GM23248 (cell line): ENCODE data around the gene HOXC13. TPM values are rescaled to one million over a fixed set of nuclear protein-coding genes. Genes with fewer than 3 reads are reported as not detected.

Experiments used
- DNase-seq: peaks from one replicate; pipeline ENCODE4 v3.0.0-alpha.2; 2015
- H2AFZ ChIP-seq: fragments of 200-600 bp; sonication (generic); 2 replicates; pipeline ENCODE4 v1.6.1; 2016; ENCODE audit warnings: antibody characterized with exemption
- H3F3A ChIP-seq: fragments of 200-600 bp; sonication (generic); 2 replicates; pipeline ENCODE4 v1.6.1; 2016; ENCODE audit warnings: mild to moderate bottlenecking, antibody characterized with exemption, mixed run types; ENCODE audit not compliant: insufficient read depth
- H3K27ac ChIP-seq: fragments of 200-600 bp; sonication (generic); 2 replicates; pipeline ENCODE4 v1.5.1; 2016; ENCODE audit warnings: mild to moderate bottlenecking
- H3K27me3 ChIP-seq: fragments of 200-600 bp; sonication (generic); replicated peaks from 2 replicates; pipeline ENCODE4 v1.6.1; 2016; ENCODE audit warnings: mild to moderate bottlenecking; ENCODE audit not compliant: insufficient read depth
- H3K36me3 ChIP-seq: fragments of 200-600 bp; sonication (generic); 2 replicates; pipeline ENCODE4 v1.6.1; 2016; ENCODE audit warnings: low read depth, mild to moderate bottlenecking
- H3K4me1 ChIP-seq: fragments of 200-600 bp; sonication (generic); 2 replicates; pipeline ENCODE4 v1.6.1; 2016; ENCODE audit warnings: mild to moderate bottlenecking; ENCODE audit not compliant: insufficient read depth
- H3K4me2 ChIP-seq: fragments of 200-600 bp; sonication (generic); one replicate; pipeline ENCODE4 v1.6.1; 2016; ENCODE audit warnings: mild to moderate bottlenecking; ENCODE audit not compliant: unreplicated experiment
- H3K4me3 ChIP-seq: fragments of 200-600 bp; sonication (generic); 2 replicates; pipeline ENCODE4 v1.5.1; 2016; ENCODE audit warnings: mild to moderate bottlenecking
- H3K79me2 ChIP-seq: fragments of 200-600 bp; sonication (generic); 2 replicates; pipeline ENCODE4 v1.6.1; 2016; ENCODE audit warnings: mild to moderate bottlenecking; ENCODE audit not compliant: insufficient read depth
- H3K9ac ChIP-seq: fragments of 200-600 bp; sonication (generic); 2 replicates; pipeline ENCODE4 v1.6.1; 2016; ENCODE audit warnings: mild to moderate bottlenecking
- H3K9me2 ChIP-seq: fragments of 200-600 bp; sonication (generic); 2 replicates; pipeline ENCODE4 v1.6.1; 2016; ENCODE audit warnings: mixed run types, mild to moderate bottlenecking, moderate library complexity; ENCODE audit not compliant: insufficient read depth
- H3K9me3 ChIP-seq: fragments of 200-600 bp; sonication (generic); one replicate; pipeline ENCODE4 v1.6.1; 2017; ENCODE audit warnings: low read depth
- H4K20me1 ChIP-seq: fragments of 200-600 bp; sonication (generic); 2 replicates; pipeline ENCODE4 v1.6.0; 2016; ENCODE audit not compliant: insufficient read depth
- EZH2 ChIP-seq: fragments of 200-600 bp; sonication (generic); IDR thresholded peaks from 2 replicates; pipeline ENCODE4 v1.6.1; 2018; ENCODE audit warnings: antibody characterized with exemption, mild to moderate bottlenecking; ENCODE audit not compliant: insufficient read depth, poor library complexity, severe bottlenecking
- EZH2phosphoT487 ChIP-seq: fragments of 200-600 bp; sonication (generic); IDR thresholded peaks from 2 replicates; pipeline ENCODE4 v1.6.1; 2018; ENCODE audit warnings: antibody characterized with exemption, moderate library complexity, mild to moderate bottlenecking, low read depth; ENCODE audit not compliant: insufficient read depth
- WGBS, 2 experiments: methylation state at CpG; one replicate each; pipeline ENCODE4 v1.1.6; 2015 to 2017; ENCODE audit warnings: low lambda C conversion rate in 2 of 2, low coverage in 1 of 2; ENCODE audit errors: missing lambda C conversion rate in 2 of 2; 5-methylcytosine and 5-hydroxymethylcytosine counted together
- in situ Hi-C: fragments of 300-500 bp; cut with MboI; formaldehyde crosslinking; loops from 2 replicates; pipeline ENCODE4 v1.15.0; 2020
- polyA plus RNA-seq: library from polyadenylated mRNA; unstranded; fragments of >200 nt; fragmentation: Nextera tagmentation; extraction: Ambion mirVana; gene quantifications from 2 replicates; pipeline ENCODE4 v1.2.1, GENCODE V29; 2016
- total RNA-seq: library from RNA; depleted of rRNA; stranded (reverse); fragments of >200 nt; shearing (Covaris generic); gene quantifications from 2 replicates; pipeline ENCODE4 v1.2.3, GENCODE V29; 2014

HOXC13 gene
- total and polyA plus RNA-seq, 2 experiments from 2014 or later, result not detected

GRCh38 chr12:53986686-53987483, 48.3 kb downstream of the HOXC13 start:
- Histone ChIP-seq H4K20me1 (no peaks in the 10 kb centered on the region), H3K9me2 (no peaks in the 10 kb centered on the region), H3K4me3 (no peak overlapping the region), H3K4me1 (peaks cover 26% of the 10 kb centered on the region), H3K4me2 (no peak overlapping the region), H3K9ac (no peak overlapping the region), H3F3A (no peaks in the 10 kb centered on the region), H3K27ac (no peak overlapping the region), H3K27me3 (peaks cover 94% of the 10 kb centered on the region), H2AFZ (no peak overlapping the region), H3K36me3 (no peaks in the 10 kb centered on the region), H3K79me2 (no peaks in the 10 kb centered on the region), H3K9me3 (no peaks in the 10 kb centered on the region)
- no peak for TF ChIP-seq EZH2phosphoT487
- TF ChIP-seq EZH2, result peak; percentile 16
- 75% methylated on average over 21 of the region's 21 CpGs for WGBS, 2 experiments
- in situ Hi-C loops, result no loop called here
- DNase-seq, result no peak

- Histone ChIP-seq H3K9me2 (no peaks in the 10 kb centered on the region), H3K4me3 (no peak overlapping the region), H3F3A (no peaks in the 10 kb centered on the region), H3K4me1 (peaks cover 26% of the 10 kb centered on the region), H4K20me1 (no peaks in the 10 kb centered on the region), H3K36me3 (no peaks in the 10 kb centered on the region), H3K27ac (no peak overlapping the region), H3K9me3 (no peaks in the 10 kb centered on the region), H3K27me3 (peaks cover 93% of the 10 kb centered on the region), H3K4me2 (no peak overlapping the region), H2AFZ (no peak overlapping the region), H3K9ac (no peak overlapping the region), H3K79me2 (no peaks in the 10 kb centered on the region)
- in situ Hi-C loops, result no loop called here
- no peak for DNase-seq
- TF ChIP-seq EZH2 (no peak), EZH2phosphoT487 (no peak)
- WGBS, 2 experiments, result 38 to 45% methylated on average over 4 of the region's 4 CpGs
These were observed 49.2 kb downstream of the HOXC13 start for GRCh38 chr12:53987787-53988230.

GRCh38 chr12:53988541-53989226, 50.1 kb downstream of the HOXC13 start:
- no peaks in the 10 kb centered on the region for H3K36me3 ChIP-seq
- H3K4me3 ChIP-seq, result no peak overlapping the region
- peaks cover 93% of the 10 kb centered on the region for H3K27me3 ChIP-seq
- H3K4me2 ChIP-seq, result no peak overlapping the region
- no peaks in the 10 kb centered on the region for H4K20me1 ChIP-seq
- H3K4me1 ChIP-seq, result peaks cover 26% of the 10 kb centered on the region
- no peaks in the 10 kb centered on the region for H3F3A ChIP-seq
- H3K9me2 ChIP-seq, result no peaks in the 10 kb centered on the region
- no peaks in the 10 kb centered on the region for H3K79me2 ChIP-seq
- no peak overlapping the region for H3K9ac ChIP-seq
- no peak overlapping the region for H3K27ac ChIP-seq
- in situ Hi-C loops, result no loop called here
- H2AFZ ChIP-seq, result no peak overlapping the region
- TF ChIP-seq EZH2phosphoT487 (no peak), EZH2 (no peak)
- DNase-seq, result no peak
- 47 to 52% methylated on average over 5 of the region's 5 CpGs for WGBS, 2 experiments
- no peaks in the 10 kb centered on the region for H3K9me3 ChIP-seq

DNA sequence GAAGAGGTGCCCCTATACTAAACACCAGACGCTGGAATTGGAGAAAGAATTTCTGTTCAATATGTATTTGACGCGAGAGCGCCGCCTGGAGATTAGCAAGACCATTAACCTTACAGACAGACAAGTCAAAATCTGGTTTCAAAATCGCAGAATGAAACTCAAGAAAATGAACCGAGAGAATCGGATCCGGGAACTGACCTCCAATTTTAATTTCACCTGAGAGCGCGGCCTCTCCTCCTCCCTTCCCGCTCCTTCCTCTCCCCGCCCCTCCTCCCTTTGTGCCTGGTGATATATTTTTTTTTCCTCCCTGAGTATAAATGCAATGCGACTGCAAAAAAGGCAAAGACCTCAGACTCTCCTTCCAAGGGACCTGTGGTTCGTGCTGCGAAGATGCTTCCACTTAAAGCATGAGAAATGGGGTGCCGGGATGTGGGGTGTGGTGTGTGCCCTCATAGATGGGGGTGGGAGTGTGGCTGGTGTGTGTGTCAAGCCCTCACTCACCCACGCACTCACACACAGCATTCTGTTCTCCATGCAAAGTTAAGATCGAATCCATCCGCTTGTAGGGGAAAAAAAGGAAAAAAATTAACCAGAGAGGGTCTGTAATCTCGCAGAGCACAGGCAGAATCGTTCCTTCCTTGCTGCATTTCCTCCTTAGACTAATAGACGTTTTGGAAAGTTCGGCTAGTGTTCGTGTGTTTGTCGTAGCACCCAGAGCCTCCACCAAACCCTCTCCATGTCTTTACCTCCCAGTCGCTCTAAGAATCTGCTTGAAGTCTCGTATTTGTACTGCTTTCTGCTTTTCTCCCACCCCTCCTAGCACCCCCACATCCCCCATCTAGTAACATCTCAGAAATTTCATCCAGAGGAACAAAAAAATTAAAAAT, 50.8 kb downstream of the HOXC13 start:
- TF ChIP-seq EZH2, result no peak
- TF ChIP-seq EZH2phosphoT487, result no peak
- no peaks in the 10 kb centered on the region for H3K9me2 ChIP-seq
- in situ Hi-C loops, result no loop called here
- H3K9me3 ChIP-seq, result no peaks in the 10 kb centered on the region
- H3K27ac ChIP-seq, result no peak overlapping the region
- DNase-seq, result peak; percentile 70
- H3K79me2 ChIP-seq, result no peaks in the 10 kb centered on the region
- no peaks in the 10 kb centered on the region for H3K36me3 ChIP-seq
- no peak overlapping the region for H3K9ac ChIP-seq
- no peaks in the 10 kb centered on the region for H3F3A ChIP-seq
- 29 to 34% methylated on average over 27 to 28 of the region's 28 CpGs for WGBS, 2 experiments
- H3K4me2 ChIP-seq, result peak overlapping the region; percentile 40
- H2AFZ ChIP-seq, result no peak overlapping the region; the same call in 1 of the 2 replicates
- peak overlapping the region; percentile 44; the same call in 1 of the 2 replicates for H3K4me3 ChIP-seq
- H3K4me1 ChIP-seq, result peaks cover 26% of the 10 kb centered on the region
- H4K20me1 ChIP-seq, result no peaks in the 10 kb centered on the region
- H3K27me3 ChIP-seq, result peaks cover 91% of the 10 kb centered on the region
